ENCODE measurements around the gene EPS8.

Gene EPS8

GRCh38 chr12:15689751-15690191 is 99.4 kb downstream of the EPS8 start:
- peak; percentile 11 for DNase-seq (ENCODE audit: low read depth)

- DNase-seq (ENCODE audit: low read depth), result no peak
Measured at GRCh38 chr12:15688838-15689625, 100.2 kb downstream of the EPS8 start.

- DNase-seq (ENCODE audit: low read depth), result no peak
Measured at GRCh38 chr12:15688202-15688736, 100.9 kb downstream of the EPS8 start.

- DNase-seq (ENCODE audit: low read depth), result no peak
Measured at GRCh38 chr12:15687583-15687982, 101.6 kb downstream of the EPS8 start.

GRCh38 chr12:15684896-15685658 is 104.1 kb downstream of the EPS8 start:
- DNase-seq (ENCODE audit: low read depth), result no peak

GRCh38 chr12:15682826-15683225 is 106.4 kb downstream of the EPS8 start:
- DNase-seq (ENCODE audit: low read depth), result peak; percentile 77

GRCh38 chr12:15679151-15679550 is 110.0 kb downstream of the EPS8 start:
- DNase-seq (ENCODE audit: low read depth), result peak; percentile 49

GRCh38 chr12:15677726-15678201 is 111.4 kb downstream of the EPS8 start:
- DNase-seq (ENCODE audit: low read depth), result no peak

GRCh38 chr12:15677228-15677627 is 112.0 kb downstream of the EPS8 start:
- DNase-seq (ENCODE audit: low read depth), result no peak

GRCh38 chr12:15672671-15673270 is 116.4 kb downstream of the EPS8 start:
- no peak for DNase-seq (ENCODE audit: low read depth)

- no peak for DNase-seq (ENCODE audit: low read depth)
Measured at GRCh38 chr12:15670756-15671155, 118.4 kb downstream of the EPS8 start.

GRCh38 chr12:15669256-15669948 is 119.8 kb downstream of the EPS8 start:
- no peak for DNase-seq (ENCODE audit: low read depth)

GRCh38 chr12:15664491-15664890 is 124.7 kb downstream of the EPS8 start:
- DNase-seq (ENCODE audit: low read depth), result peak; percentile 60

GRCh38 chr12:15662983-15663659 is 126.1 kb downstream of the EPS8 start:
- DNase-seq (ENCODE audit: low read depth), result peak; percentile 11

GRCh38 chr12:15662303-15662980 is 126.7 kb downstream of the EPS8 start:
- DNase-seq (ENCODE audit: low read depth), result peak; percentile 97

- no peak for DNase-seq (ENCODE audit: low read depth)
Measured at GRCh38 chr12:15651371-15651770, 137.8 kb downstream of the EPS8 start.

- DNase-seq (ENCODE audit: low read depth), result no peak
Measured at GRCh38 chr12:15650399-15651128, 138.6 kb downstream of the EPS8 start.

GRCh38 chr12:15649347-15649746 is 139.8 kb downstream of the EPS8 start:
- no peak for DNase-seq (ENCODE audit: low read depth)

GRCh38 chr12:15648558-15648957 is 140.6 kb downstream of the EPS8 start:
- DNase-seq (ENCODE audit: low read depth), result no peak

- no peak for DNase-seq (ENCODE audit: low read depth)
Measured at GRCh38 chr12:15646581-15646980, 142.6 kb downstream of the EPS8 start.
